SU-DHL-6 (cell line): ENCODE results near the gene MANEA.

Experiments
- CTCF ChIP-seq: fragments of 200-600 bp; sonication (generic); IDR thresholded peaks from one replicate; pipeline ENCODE4 v1.5.1; 2017; ENCODE audit warnings: antibody characterized with exemption, mild to moderate bottlenecking, low read length, moderate library complexity; ENCODE audit not compliant: insufficient read depth, poor library complexity, severe bottlenecking
- EZH2phosphoT487 ChIP-seq: fragments of 200-600 bp; sonication (generic), shearing (Covaris generic); conservative IDR thresholded peaks from 2 replicates; pipeline ENCODE4 v1.6.1; 2018; ENCODE audit warnings: mild to moderate bottlenecking, antibody characterized with exemption, low read length, moderate library complexity, mixed read lengths

- TF ChIP-seq EZH2phosphoT487 = no peak
- no peak for TF ChIP-seq CTCF
Observed at GRCh38 chr6:95577304-95578105, at the start of gene MANEA.
